OCI-M1 (cell line): ENCODE data around the gene FAM170B.

ENCODE experiments used
- DNase-seq: peaks from one replicate; lab custom pipeline; 2025; lab: John Stamatoyannopoulos, UW

FAM170B gene

GRCh38 chr10:49133706-49134248 lies at the start of gene FAM170B:
FAM170B (minus strand) TSS chr10:49134021; CDS start chr10:49133918, 103 bp downstream.
- DNase-seq, result no peak

DNA sequence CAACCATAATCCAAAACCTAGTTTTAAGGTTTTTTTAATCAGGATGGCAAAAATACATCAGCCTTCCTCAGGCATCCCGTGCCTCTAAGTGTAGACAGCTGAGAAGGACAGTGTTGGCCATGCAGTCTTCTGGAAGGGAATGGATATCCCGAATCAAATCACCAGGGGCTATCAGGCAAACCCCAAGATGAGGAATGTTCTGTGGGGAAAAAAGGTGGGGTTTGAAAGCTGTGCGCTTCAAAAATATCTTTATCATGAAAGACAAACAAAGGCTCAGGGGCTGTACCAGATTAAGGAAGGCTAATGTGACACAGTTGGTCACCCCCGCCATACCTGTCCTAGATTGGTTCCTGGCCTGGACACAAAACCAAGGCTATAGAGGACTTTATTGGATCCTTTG lies 49.0 kb upstream of the FAM170B start:
- DNase-seq, result peak; percentile 41

DNA sequence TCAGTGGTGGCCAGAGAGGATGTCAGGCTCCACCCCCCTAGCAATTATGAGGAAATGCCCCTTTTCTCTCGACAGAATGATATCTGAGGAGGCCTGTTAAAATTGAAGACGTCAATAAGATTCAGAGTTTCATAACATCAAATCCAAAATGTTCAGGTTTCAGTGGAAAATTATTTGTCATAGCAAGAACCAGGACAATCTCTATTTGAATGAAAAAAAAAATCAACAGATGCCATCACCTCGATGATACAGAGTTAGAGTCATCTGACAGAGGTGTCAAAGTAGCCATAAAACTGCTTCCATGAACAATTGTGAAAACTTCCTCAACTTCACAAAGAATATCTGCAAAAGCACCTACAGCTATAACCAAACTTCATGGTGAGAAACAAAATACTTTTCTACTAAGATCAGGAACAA lies 46.6 kb upstream of the FAM170B start:
- DNase-seq, result peak; percentile 27

- DNase-seq, result no peak
Observed at GRCh38 chr10:49179699-49180443, 46.0 kb upstream of the FAM170B start.

- DNase-seq, result peak; percentile 43
Observed at GRCh38 chr10:49178489-49179471, 45.0 kb upstream of the FAM170B start.

- DNase-seq, result peak; percentile 84
Observed at GRCh38 chr10:49177391-49178355, 43.9 kb upstream of the FAM170B start.

GRCh38 chr10:49176310-49177268 lies 42.8 kb upstream of the FAM170B start:
- no peak for DNase-seq

- DNase-seq, result no peak
Observed at GRCh38 chr10:49175587-49176309, 41.9 kb upstream of the FAM170B start.

- peak; percentile 75 for DNase-seq
Observed at GRCh38 chr10:49174926-49175500, 41.2 kb upstream of the FAM170B start.

- DNase-seq, result no peak
Observed at GRCh38 chr10:49174261-49174925, 40.6 kb upstream of the FAM170B start.

DNA sequence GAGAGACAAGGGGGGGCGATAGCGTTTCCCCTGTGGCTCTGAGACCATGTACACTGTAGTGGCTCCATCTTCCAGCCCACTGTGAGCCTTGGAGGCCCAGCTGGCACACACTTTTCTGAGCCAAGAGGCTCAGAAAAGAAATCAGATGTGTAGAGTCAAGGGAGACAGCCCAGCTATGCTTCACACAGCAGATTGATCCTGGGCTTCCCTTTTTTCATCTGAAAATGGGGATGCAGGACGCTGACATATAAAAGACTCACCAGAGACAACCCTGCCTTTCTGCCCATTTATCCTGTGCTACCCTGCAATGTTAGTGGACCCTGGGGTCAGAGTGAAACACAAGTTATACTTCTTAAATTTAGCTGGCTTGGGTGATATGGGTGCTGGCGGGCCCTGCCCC lies 40.0 kb upstream of the FAM170B start:
- DNase-seq, result no peak

- DNase-seq, result no peak
Observed at GRCh38 chr10:49173201-49173772, 39.5 kb upstream of the FAM170B start.

DNA sequence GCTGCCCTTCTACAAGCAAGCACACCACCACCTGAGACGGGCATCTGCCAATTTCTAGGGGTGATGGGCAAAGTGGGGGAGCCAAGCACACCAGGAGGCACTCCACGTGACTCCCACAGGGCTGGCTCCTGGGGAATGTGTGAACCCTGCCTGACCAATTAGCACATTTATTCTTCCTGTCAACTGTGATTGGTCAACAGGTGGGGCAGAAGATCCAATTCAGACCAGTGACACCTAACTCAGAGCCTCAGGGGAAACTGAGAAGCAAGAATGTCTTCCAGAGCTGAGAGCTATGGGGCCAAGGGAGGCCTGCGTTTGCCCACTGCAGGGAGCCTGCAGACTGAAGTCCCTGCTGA lies 38.9 kb upstream of the FAM170B start:
- DNase-seq, result no peak

GRCh38 chr10:49172061-49172776 lies 38.4 kb upstream of the FAM170B start:
- no peak for DNase-seq

GRCh38 chr10:49171326-49172060 lies 37.7 kb upstream of the FAM170B start:
- no peak for DNase-seq

- no peak for DNase-seq
Observed at GRCh38 chr10:49170632-49171325, 37.0 kb upstream of the FAM170B start.
